GOT3 (cell line): Measurements from ENCODE around the gene CMTM8.
"Not testable (repeated sequence)": the region's sequence is repeated elsewhere in the genome, so short reads cannot be mapped to it uniquely, and the experiment has no call there.

ENCODE experiments used
- DNase-seq: peaks from one replicate; lab custom pipeline; 2025; ENCODE audit warnings: mixed read lengths; lab: John Stamatoyannopoulos, UW

Gene CMTM8, protein sequence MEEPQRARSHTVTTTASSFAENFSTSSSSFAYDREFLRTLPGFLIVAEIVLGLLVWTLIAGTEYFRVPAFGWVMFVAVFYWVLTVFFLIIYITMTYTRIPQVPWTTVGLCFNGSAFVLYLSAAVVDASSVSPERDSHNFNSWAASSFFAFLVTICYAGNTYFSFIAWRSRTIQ

GRCh38 chr3:32238453-32239306 is at the start of gene CMTM8:
CMTM8 (plus strand) TSS chr3:32238680; CDS start chr3:32238973, 293 bp downstream.
- DNase-seq = no peak

DNA sequence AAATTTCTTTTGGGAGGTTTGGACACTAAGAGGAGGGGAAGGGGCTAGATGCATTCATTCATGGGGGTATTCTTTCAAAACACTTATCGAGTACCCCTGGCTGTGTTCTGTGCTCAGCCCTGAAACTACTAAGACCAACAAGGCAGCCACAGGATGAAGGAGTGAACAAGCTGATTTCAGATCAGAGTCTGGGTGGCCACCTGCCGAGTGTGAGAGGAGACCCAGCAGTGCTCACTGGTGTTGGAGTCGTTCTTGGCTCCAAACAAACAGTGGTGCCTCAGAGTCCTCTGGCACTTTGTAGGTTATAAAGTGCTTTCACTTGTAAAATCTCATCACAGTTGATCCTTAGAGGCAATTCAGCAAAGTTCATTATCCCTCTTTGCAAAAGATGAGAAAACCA is 48.8 kb upstream of the CMTM8 start:
- no peak for DNase-seq

DNA sequence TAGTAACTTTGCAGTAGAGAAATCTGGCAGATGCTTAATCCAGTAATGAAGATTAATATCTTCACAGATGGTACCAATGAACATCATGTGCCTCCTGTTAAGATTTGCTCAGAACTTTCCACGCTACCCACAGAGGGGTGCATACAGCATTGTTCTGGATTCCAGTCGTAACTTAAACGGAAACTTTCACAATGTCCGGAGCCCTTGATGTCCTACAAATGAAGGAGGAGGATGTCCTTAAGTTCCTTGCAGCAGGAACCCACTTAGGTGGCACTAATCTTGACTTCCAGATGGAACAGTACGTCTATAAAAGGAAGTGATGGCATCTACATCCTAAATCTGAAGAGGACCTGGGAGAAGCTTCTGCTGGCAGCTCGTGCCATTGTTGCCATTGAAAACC is 47.9 kb upstream of the CMTM8 start:
- DNase-seq = not testable (repeated sequence)

DNA sequence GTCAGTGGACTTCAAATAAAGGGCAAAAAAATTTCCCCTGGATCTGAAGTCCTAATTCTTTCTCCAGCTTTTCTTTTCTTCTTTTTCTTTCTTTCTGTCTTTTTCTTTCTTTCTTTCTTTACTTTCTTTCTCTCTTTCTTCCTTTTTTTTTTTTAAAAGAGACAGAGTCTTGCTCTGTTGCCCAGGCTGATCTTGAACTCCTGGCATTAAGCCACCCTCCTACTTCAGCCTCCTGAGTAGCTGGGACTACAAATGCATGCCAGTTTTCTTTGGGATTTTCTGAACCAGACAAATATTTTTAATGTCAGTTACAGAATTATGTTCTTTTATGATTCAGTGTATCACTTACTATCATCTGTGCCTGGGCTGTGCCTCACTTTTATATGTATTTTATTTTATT is 45.4 kb upstream of the CMTM8 start:
- DNase-seq = no peak

DNA sequence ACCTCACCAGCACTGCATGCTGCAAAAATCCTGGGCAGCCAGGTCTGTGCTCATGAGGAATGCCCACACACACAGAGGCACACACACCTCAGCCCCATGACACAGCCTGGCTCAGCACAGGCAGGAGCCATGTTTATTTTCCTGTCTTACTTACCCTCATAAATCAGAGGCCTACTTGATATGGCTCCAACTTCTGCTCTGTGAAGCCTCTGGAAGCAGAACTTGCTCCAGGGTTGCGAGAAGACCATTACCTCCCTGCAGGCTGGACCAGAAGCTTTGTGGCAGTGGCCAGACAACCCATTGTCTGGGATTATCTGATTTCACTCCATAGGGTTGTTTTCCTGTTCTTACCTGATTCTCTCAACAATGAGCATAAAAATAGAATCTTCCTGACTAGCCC is 43.8 kb upstream of the CMTM8 start:
- no peak for DNase-seq

- DNase-seq = no peak
These were observed 42.4 kb upstream of the CMTM8 start for GRCh38 chr3:32195995-32196540.

DNA sequence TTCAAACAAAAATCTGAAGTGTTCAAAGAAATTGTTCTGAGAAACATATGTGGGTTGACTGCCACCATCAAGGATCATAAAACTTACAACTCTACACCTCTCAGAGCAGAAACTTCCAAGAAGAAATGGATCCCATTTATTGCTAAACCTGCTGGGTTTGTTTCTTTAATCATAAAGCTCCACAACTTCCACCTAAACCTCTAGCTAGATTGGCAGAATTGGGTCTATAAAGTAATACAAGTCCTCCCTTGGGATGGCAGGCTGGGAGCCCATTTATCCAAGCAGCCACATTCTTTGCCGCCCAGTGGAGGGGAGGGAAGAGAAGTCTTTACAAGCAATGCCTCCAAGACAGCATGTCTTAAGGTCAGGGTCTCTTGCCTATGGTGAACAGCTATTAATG is 40.5 kb upstream of the CMTM8 start:
- DNase-seq = no peak

DNA sequence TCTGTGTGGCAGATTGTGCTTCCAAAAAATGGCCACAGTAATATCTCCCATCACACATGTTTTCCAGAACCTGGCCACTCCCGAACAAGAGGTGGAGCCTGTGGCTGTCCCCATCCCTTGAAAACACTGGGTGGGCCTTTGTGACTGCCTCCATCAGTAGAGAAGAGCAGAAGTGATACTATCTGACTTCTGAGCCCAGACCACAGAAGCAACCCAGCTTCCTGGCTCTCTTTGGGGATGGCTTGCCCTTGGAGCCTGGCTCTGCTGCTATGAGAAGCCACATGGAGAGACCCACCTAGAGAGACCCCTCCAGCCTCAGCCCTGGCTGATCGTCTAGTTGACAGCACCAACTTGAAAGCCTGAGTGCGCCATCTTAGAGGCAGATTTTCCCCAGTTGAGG is 39.8 kb upstream of the CMTM8 start:
- DNase-seq = no peak

- no peak for DNase-seq
These were observed 38.0 kb upstream of the CMTM8 start for GRCh38 chr3:32200490-32200889.

GRCh38 chr3:32200992-32201758 is 37.3 kb upstream of the CMTM8 start:
- no peak for DNase-seq

DNA sequence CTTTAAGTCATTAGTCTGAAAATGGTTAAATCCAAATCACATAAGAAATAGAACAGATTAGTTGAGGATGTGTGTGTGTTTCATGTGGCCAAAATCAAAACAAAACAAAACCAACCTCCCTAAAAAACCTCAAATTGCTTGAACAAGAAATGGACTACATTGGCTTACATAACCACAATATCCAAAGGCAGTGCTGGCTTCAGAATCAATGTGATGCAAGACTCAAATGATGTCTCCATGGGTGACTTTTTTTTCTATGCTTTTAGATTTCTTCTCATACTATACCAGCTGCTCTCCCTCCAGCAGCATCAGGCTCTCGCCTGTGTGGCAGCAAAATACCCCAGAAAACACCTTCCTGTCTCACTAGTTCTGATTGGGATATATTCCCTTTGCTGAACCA is 36.0 kb upstream of the CMTM8 start:
- DNase-seq = no peak

GRCh38 chr3:32203854-32204253 is 34.6 kb upstream of the CMTM8 start:
- no peak for DNase-seq

- DNase-seq = no peak
These were observed 30.0 kb upstream of the CMTM8 start for GRCh38 chr3:32208447-32208846.

DNA sequence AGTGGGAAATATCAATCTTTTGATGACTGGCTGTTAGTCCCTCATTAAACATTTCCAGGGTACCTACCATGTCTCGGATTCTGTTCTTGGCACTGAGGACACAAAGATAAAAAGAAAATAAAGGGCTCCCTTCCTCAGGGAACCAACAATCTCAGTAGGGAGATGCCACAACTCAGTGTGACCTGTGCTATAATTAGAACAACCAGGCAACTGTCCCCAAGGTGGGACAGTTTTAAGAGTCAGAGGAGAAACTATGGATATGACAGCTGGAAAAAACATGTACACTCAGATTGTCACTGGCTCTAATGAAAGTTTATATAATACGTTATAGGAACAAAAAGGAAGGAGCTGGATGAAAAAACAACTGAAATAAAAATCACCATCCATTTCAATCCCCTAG is 23.3 kb upstream of the CMTM8 start:
- no peak for DNase-seq

DNA sequence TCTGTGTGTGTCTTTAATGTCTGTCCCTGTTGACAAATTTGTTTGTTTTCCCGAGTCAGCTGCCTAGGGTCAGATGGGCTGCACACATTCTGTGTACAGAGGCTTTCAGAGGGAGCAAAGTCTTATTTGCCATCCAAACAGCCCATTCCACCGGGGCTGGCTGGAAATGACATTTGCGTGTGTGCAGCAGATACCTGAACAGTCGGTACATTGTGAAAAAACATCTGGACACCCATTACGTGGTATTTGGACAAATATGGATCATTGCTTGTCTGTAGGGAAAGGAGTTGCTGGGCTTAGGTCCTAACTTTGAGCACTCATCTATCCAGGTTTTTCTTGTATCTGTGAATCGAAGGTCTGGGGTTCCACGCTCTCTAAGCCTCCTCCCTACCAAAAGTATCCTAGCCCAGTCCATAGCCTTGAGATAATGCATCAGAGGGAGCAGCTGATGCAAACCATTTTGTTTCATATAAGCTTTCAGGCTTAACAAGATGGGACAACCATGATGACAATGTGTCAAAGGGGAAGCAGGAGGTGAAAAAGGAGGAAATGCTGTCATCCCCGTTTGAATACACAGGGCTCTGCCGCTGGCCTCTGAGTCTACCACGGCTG is 22.2 kb upstream of the CMTM8 start:
- no peak for DNase-seq

- no peak for DNase-seq
These were observed 21.1 kb upstream of the CMTM8 start for GRCh38 chr3:32217339-32217738.

- no peak for DNase-seq
These were observed 18.9 kb upstream of the CMTM8 start for GRCh38 chr3:32219537-32219936.

DNA sequence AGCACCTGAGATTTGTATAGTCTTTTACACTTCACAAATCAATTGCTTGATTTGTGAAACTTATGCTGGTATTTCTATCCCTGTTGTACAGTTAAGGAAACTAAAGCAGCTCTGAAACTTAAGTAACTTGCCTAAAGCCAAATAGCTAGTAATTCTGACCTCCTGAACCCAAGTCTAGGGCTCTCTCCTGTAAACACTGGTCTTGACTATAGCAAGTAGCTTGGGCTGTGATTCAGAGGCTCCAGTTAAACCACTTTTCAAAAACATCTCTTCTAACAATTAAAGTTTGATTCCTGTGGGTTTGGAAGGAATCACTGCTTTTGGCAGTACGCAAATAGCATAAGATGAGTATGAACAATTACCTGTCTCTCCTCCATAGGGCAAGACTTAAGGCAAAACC is 18.5 kb upstream of the CMTM8 start:
- DNase-seq = no peak

DNA sequence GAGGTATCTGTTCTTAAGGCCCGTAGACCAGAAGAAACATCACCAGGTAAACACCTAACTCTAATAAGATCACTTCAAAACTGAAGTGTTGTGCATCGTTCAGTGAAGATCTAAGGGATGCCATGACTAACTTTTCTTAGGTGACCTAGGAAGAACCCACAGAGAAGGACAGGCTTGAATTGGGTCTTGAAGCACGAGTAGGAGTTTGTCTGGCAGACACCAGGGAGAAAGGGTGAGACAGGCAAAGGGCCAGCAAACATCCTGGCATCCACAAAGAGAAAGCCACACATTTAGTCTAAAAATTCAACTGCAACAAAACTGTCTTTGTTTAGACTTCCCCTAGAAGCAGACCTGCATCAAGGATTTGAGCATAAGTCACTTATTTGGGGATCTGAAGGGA is 15.5 kb upstream of the CMTM8 start:
- DNase-seq = no peak

GRCh38 chr3:32224016-32224516 is 14.4 kb upstream of the CMTM8 start:
- DNase-seq = no peak

DNA sequence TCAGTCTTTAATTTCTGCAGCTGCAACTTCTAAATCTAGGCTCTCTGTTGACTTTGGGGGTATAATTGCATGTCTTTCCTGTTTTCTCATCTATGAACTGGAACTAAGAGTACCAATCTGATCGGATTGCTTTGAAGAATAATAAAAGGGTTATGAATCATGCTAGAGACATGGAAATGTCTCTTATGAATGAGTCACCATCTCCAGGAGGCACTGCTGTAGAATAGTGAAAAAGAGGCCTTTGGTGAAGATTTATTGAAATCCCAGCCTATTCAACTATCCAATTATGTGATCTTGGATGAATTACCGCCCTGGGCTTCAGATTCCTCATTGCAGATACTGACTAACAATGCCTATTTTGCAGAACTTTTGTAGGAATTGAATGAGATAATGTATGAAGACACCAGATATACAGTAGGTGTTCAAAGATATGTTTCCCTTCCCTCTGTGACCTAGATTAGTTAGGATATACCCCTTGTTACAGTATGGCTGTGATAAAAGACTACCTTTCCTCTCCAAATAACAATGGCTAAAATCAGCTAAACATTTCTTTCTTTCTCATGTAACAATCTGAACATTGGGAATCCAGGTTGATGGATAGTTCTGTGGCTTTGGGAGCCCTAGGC is 11.5 kb upstream of the CMTM8 start:
- DNase-seq = no peak

DNA sequence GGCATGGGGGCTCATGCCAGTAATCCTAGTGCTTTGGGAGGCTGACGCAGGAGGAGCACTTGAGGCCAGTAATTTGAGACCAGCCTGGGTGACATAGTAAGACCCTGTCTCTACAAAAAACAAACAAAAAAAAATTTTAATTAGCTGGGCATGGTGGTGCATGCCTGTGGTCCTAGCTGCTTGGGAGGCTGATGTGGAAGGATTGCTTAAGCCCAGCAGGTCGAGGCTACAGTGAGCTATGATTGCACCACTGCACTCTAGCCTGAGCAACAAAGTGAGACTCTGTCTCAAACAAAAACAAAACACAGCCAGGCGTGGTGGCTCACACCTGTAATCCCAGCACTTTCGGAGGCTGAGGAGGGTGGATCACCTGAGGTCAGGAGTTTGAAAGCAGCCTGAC is 9.7 kb upstream of the CMTM8 start:
- not testable (repeated sequence) for DNase-seq
